ENCODE results near the gene ZNF189. TPM values are rescaled to one million over a fixed set of nuclear protein-coding genes. Genes with fewer than 3 reads are reported as not detected.

ZNF189 gene
- total RNA-seq, 6 experiments from 2014 or later: 10.2 to 11.6 (median 11.2) TPM

DNA sequence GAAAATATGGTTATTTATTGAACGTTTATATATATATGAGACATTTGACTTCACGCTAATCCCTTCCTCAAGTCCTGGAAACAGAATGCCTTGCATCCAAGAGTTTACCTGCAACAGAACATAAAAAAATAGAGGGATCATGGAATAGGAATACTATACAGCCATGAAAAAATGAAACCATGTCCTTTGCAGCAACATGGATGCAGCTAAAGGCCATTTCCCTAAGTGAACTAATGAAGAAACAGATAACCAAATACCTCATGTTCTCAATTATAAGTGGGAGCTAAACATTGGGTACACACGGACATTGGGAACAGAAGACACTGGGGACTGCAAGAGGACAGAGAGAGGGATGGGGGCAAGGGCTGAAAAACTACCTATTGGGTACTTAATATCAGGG lies 26.8 kb upstream of the ZNF189 start:
- TF ChIP-seq, protein P1, sequence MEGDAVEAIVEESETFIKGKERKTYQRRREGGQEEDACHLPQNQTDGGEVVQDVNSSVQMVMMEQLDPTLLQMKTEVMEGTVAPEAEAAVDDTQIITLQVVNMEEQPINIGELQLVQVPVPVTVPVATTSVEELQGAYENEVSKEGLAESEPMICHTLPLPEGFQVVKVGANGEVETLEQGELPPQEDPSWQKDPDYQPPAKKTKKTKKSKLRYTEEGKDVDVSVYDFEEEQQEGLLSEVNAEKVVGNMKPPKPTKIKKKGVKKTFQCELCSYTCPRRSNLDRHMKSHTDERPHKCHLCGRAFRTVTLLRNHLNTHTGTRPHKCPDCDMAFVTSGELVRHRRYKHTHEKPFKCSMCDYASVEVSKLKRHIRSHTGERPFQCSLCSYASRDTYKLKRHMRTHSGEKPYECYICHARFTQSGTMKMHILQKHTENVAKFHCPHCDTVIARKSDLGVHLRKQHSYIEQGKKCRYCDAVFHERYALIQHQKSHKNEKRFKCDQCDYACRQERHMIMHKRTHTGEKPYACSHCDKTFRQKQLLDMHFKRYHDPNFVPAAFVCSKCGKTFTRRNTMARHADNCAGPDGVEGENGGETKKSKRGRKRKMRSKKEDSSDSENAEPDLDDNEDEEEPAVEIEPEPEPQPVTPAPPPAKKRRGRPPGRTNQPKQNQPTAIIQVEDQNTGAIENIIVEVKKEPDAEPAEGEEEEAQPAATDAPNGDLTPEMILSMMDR (IDR thresholded peaks at IDR 0.05): no peak
- no peak for DNase-seq

DNA sequence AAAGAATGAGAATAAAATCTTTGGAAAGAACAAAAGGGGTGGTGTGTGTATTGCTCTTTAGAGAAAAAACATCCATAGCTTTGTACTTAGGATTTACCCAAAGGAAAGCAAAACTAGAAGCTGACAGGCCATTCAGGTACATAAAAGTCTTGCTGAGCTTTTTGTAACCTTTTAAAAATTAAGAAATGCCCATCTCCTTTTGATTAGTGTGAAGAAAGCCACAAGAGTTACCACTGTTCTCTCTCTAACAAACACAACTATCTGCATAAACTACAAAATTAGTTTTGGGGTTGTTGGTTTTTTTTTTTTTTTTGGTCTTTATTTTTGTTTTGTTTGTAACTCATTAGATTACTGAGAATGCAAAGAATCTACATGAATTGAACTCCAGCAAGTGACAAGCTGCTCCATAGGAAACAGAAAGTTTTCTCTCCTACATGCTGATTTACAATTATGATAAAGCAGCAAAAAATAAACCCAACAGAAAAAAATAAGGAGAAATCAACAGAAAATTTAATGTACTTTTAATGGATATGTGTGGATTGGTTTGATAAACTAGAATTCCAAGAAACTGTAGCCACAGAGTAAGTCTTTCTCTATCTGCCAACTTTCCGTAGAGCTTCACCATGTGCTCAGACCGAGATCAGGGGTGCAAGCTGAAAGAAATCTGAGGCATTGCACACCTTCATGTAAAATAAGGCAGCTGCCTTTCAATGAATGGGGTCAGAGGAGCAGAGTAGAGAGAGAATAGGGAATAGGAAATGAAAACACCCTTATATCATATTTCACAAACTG lies 26.1 kb upstream of the ZNF189 start:
- no peaks in the 10 kb centered on the region for H3K9me3 Mint-ChIP-seq
- H3K27ac Mint-ChIP-seq: no peak overlapping the region
- peaks cover 34% of the 10 kb centered on the region for H3K4me1 Mint-ChIP-seq (ENCODE audit: low read depth)
- H3K4me3 Mint-ChIP-seq: no peak overlapping the region
- DNase-seq: no peak
- no peaks in the 10 kb centered on the region for H3K36me3 Mint-ChIP-seq (ENCODE audit: low read depth)
- no peaks in the 10 kb centered on the region; the same call in none of the 2 replicates for H3K27me3 Mint-ChIP-seq (ENCODE audit: insufficient read depth)
- TF ChIP-seq, protein P1 (IDR thresholded peaks at IDR 0.05): no peak

More for the DNA sequence above, 26.8 kb upstream of the ZNF189 start:
- Mint-ChIP-seq H3K27me3 (ENCODE audit: insufficient read depth) (no peaks in the 10 kb centered on the region; the same call in none of the 2 replicates), H3K9me3 (no peaks in the 10 kb centered on the region), H3K27ac (no peak overlapping the region), H3K4me3 (no peak overlapping the region), H3K36me3 (ENCODE audit: low read depth) (no peaks in the 10 kb centered on the region), H3K4me1 (ENCODE audit: low read depth) (peaks cover 27% of the 10 kb centered on the region)

DNA sequence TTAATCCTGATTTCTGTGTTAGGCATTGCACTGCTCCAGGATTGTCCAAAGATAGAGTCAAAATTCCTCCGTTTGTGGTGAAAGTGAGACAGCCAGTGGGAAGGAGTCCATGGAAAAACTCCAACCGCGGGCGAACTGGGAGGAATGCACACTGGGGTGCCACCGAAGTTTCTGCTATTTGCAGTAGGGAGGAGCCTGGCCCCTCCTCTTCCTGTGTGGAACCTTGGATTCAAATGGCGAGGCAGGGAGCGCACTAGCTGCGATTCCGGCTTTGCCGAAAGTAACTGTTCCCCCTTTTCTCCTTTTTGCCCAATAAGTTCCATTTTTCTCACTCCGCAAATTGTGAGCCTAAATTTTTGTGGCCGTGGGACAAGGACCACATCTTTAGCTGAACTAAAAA lies 23.1 kb upstream of the ZNF189 start:
- TF ChIP-seq, protein P1 (IDR thresholded peaks at IDR 0.05): no peak
- no peak for DNase-seq
- Mint-ChIP-seq H3K4me1 (ENCODE audit: low read depth) (peaks cover 29% of the 10 kb centered on the region), H3K36me3 (ENCODE audit: low read depth) (no peaks in the 10 kb centered on the region), H3K27me3 (ENCODE audit: insufficient read depth) (no peaks in the 10 kb centered on the region; the same call in 1 of the 2 replicates), H3K9me3 (no peaks in the 10 kb centered on the region; the same call in 1 of the 2 replicates), H3K27ac (peak overlapping the region; percentile 87), H3K4me3 (no peak overlapping the region)

- no peaks in the 10 kb centered on the region for H3K36me3 Mint-ChIP-seq (ENCODE audit: low read depth)
Measured at GRCh38 chr9:101376111-101376848, 22.4 kb upstream of the ZNF189 start.

DNA sequence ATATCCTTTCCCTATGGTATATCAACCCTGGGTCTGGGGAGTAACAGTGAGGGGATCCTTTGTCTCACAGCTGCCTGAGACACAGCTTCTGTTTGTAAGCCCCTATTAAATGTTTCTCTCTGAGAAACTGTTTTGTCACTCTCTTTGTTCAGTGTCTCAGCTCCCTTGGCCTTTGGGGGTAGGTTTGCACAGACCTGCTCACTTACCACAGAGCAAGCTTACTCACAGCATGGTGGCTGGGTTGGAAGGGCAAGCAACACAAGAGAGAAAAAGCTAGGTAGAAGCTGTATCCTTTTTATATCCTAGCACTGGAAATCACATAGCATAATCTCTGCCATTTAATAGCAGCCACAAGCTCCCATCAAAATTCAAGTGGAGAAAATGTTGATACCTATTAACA lies 18.4 kb upstream of the ZNF189 start:
- TF ChIP-seq, protein P1 (IDR thresholded peaks at IDR 0.05): no peak
- Mint-ChIP-seq H3K36me3 (ENCODE audit: low read depth) (peaks cover 10% of the 10 kb centered on the region), H3K4me3 (no peak overlapping the region), H3K27me3 (ENCODE audit: insufficient read depth) (peaks cover 2% of the 10 kb centered on the region), H3K27ac (no peak overlapping the region), H3K9me3 (peaks cover 9% of the 10 kb centered on the region), H3K4me1 (ENCODE audit: low read depth) (peaks cover 23% of the 10 kb centered on the region)
- no peak for DNase-seq

More at GRCh38 chr9:101376111-101376848, 22.4 kb upstream of the ZNF189 start:
- H3K27ac Mint-ChIP-seq: peak overlapping the region; percentile 87
- no peaks in the 10 kb centered on the region; the same call in 1 of the 2 replicates for H3K27me3 Mint-ChIP-seq (ENCODE audit: insufficient read depth)
- no peaks in the 10 kb centered on the region; the same call in 1 of the 2 replicates for H3K9me3 Mint-ChIP-seq
- peak; percentile 96 for DNase-seq
- H3K4me3 Mint-ChIP-seq: peak overlapping the region; percentile 59; the same call in 1 of the 2 replicates
- H3K4me1 Mint-ChIP-seq (ENCODE audit: low read depth): peaks cover 29% of the 10 kb centered on the region
- TF ChIP-seq, protein P1 (IDR thresholded peaks at IDR 0.05): no peak
